ENCODE measurements around the gene NAT8L. TPM values are rescaled to one million over a fixed set of nuclear protein-coding genes. Genes with fewer than 3 reads are reported as not detected.
A peak's percentile ranks its signal among the peaks of the same experiment; 100 is the strongest.

The NAT8L gene
- total RNA-seq, 4 donors from 2014 or later, result under 0.01 to 0.45 (median 0.20) TPM

DNA sequence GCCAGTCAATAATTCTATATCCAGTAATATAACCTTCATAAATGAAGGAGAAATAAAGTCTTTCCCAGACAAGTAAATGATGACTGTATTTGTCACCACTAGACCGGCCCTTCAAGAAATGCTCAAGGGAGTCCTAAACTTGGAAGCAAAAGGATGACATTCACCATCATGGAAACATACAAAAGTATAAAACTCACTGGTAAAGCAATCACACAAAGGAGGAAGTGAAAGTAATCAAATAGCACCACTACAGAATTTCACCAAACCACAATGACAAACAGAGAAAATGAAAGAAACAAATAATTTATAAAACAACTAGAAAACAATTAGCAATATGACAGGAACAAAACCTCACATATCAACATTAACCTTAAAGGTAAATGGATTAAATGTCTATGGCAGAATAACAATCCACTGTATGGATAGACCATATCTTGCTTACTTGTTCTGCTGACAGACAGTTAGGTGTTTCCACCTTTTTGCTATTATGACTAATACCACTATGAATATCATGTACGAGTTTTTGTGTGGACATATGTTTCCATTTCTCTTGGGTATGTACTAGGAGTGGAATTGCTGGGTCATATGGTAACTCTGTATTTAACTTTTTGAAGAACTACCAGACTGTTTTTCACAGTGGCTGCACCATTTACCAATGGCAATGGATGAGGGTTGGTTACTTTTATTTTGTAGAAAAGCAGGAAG is 44.9 kb downstream of the NAT8L start:
- no peak overlapping the region for H3K4me3 ChIP-seq
- H3K27ac ChIP-seq (replicated peaks in 1 of 4), result no peak overlapping the region
- intact Hi-C loops (cut with DNase I), result no loop called here
- no peak for DNase-seq (ENCODE audit: extremely low spot score)
- no peaks in the 10 kb centered on the region for H3K27me3 ChIP-seq
- TF ChIP-seq, protein P1, sequence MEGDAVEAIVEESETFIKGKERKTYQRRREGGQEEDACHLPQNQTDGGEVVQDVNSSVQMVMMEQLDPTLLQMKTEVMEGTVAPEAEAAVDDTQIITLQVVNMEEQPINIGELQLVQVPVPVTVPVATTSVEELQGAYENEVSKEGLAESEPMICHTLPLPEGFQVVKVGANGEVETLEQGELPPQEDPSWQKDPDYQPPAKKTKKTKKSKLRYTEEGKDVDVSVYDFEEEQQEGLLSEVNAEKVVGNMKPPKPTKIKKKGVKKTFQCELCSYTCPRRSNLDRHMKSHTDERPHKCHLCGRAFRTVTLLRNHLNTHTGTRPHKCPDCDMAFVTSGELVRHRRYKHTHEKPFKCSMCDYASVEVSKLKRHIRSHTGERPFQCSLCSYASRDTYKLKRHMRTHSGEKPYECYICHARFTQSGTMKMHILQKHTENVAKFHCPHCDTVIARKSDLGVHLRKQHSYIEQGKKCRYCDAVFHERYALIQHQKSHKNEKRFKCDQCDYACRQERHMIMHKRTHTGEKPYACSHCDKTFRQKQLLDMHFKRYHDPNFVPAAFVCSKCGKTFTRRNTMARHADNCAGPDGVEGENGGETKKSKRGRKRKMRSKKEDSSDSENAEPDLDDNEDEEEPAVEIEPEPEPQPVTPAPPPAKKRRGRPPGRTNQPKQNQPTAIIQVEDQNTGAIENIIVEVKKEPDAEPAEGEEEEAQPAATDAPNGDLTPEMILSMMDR (IDR thresholded peaks at IDR 0.05), result no peak
- TF ChIP-seq POLR2AphosphoS5 (IDR thresholded peaks at IDR 0.05), result no peak
- TF ChIP-seq EP300 (IDR thresholded peaks at IDR 0.05), result no peak
- TF ChIP-seq POLR2A (IDR thresholded peaks at IDR 0.05; ENCODE audit: low read depth), result no peak
- H3K4me1 ChIP-seq, result no peaks in the 10 kb centered on the region
- 80% methylated on average over 2 of the region's 2 CpGs for WGBS
- peaks cover 0 to 33% (median 30%) of the 10 kb centered on the region in 4 donors for H3K9me3 ChIP-seq
- no peaks in the 10 kb centered on the region for H3K36me3 ChIP-seq

DNA sequence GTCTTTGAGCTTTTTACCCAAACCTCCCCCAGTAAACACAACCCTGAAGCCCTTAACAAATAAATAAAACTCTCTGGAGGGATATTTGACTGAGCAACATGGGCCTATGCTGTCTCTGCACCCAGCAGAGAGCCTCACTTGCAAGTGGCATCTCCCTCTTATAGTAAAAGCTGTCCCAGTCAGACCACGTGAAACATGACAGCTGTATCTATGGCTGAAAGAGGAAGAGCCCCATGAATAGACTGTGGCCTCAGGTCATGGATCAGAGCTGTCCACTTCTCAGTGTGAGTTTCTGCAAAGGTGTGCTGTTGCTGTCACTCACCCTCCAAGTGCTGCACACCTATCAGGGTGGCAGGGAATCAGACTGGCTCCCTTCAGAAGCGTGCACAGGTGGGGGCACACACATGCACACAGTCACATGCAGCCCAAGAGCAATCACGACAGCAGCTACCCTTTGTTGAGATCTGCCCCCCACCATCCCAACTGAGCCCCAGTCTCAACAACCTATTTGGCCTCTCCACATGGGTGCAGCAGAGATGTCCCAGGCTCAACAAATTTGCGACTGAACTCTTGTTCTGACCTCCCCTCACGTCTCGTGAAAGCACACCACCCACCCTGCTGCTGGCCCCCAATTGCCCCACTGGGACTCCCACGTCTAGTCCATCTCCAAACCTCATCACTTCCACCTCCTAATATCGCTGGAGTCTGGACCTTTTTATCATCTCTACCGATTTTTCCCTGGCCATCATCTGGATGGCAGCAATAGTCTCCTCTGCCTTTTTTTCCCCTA is 45.6 kb downstream of the NAT8L start:
- Histone ChIP-seq H3K4me1 (no peaks in the 10 kb centered on the region), H3K27me3 (no peaks in the 10 kb centered on the region), H3K27ac (replicated peaks in 1 of 4) (no peak overlapping the region), H3K36me3 (no peaks in the 10 kb centered on the region), H3K4me3 (no peak overlapping the region), H3K9me3 (peaks cover 0 to 33% (median 30%) of the 10 kb centered on the region in 4 donors)
- TF ChIP-seq, protein P1 (IDR thresholded peaks at IDR 0.05), result no peak
- TF ChIP-seq POLR2A (IDR thresholded peaks at IDR 0.05; ENCODE audit: low read depth) (no peak), POLR2AphosphoS5 (IDR thresholded peaks at IDR 0.05) (no peak), EP300 (IDR thresholded peaks at IDR 0.05) (no peak)
- intact Hi-C loops (cut with DNase I), result no loop called here
- peak; percentile 45 for DNase-seq (ENCODE audit: extremely low spot score)
- 81% methylated on average over 9 of the region's 9 CpGs for WGBS

DNA sequence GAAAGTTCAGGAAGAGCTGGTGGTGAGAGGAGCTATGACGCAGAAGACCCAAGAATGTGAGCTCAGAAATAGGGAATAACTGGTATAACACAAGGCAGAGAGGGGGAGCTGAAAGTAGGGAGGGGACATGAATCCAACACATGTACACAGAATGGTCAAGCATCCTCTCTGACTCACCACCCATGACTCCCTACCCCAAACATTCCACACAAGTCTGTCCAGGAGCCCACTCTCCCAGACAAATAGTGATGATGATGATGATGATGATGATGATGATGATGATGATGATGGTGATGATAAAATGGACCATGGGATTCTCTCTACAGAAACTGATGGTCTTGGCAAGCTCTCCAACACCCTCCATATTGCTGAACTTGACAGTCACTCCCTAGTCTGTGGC is 46.4 kb downstream of the NAT8L start:
- H3K9me3 ChIP-seq, result peaks cover 0 to 33% (median 30%) of the 10 kb centered on the region in 4 donors
- no peaks in the 10 kb centered on the region for H3K36me3 ChIP-seq
- no peaks in the 10 kb centered on the region for H3K4me1 ChIP-seq
- no peak overlapping the region for H3K27ac ChIP-seq (replicated peaks in 1 of 4)
- intact Hi-C loops (cut with DNase I), result no loop called here
- TF ChIP-seq EP300 (IDR thresholded peaks at IDR 0.05) (no peak), POLR2A (IDR thresholded peaks at IDR 0.05; ENCODE audit: low read depth) (no peak), POLR2AphosphoS5 (IDR thresholded peaks at IDR 0.05) (no peak)
- TF ChIP-seq, protein P1 (IDR thresholded peaks at IDR 0.05), result no peak
- H3K27me3 ChIP-seq, result no peaks in the 10 kb centered on the region
- WGBS, result 94% methylated on average over 1 of the region's 1 CpG
- H3K4me3 ChIP-seq, result no peak overlapping the region
- DNase-seq (ENCODE audit: extremely low spot score), result no peak

DNA sequence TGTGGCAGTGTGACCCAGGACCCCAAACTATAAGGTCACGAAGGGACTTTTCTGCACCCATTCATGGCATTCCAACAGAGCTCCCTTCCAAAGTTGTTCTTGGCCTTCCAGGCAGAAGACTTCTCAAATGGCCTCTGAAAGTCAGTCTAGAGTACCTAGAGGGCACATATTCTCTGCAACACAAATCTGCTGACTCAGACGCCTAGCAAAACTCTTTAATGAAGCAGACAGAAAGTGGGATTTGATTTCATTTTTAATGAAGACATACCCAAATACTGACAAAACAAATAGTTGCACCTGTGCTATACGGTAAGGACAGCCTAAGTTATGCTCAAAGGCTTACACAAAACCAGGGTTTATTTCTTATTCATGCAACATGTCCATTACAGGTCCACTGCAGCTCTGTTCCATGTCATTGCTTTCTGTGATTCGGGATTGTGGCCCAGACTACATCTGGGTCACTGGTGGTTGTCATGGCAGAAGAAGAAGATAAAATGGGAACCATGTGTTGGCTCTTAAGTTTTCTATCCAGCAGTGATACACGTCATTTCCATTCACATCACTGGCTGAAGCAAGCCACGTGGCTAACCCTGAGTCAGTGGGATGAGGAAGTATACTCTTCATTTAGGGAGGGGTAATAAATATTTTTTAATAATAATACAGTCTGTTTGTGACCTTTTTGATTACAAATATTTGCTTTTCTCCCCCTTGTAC is 57.7 kb downstream of the NAT8L start:
- Histone ChIP-seq H3K36me3 (no peaks in the 10 kb centered on the region), H3K9me3 (no peaks in the 10 kb centered on the region), H3K4me3 (no peak overlapping the region), H3K27me3 (no peaks in the 10 kb centered on the region), H3K27ac (replicated peaks in 1 of 4) (no peak overlapping the region), H3K4me1 (no peaks in the 10 kb centered on the region)
- DNase-seq (ENCODE audit: extremely low spot score), result no peak
- TF ChIP-seq POLR2AphosphoS5 (IDR thresholded peaks at IDR 0.05), result no peak
- no peak for TF ChIP-seq POLR2A (IDR thresholded peaks at IDR 0.05; ENCODE audit: low read depth)
- TF ChIP-seq EP300 (IDR thresholded peaks at IDR 0.05), result no peak
- TF ChIP-seq, protein P1 (IDR thresholded peaks at IDR 0.05), result no peak
- intact Hi-C loops (cut with DNase I), result no loop called here
- 83% methylated on average over 6 of the region's 6 CpGs for WGBS

Other genes starting within 250 kb of the NAT8L start
- gene LETM1, start 203.2 kb upstream of the NAT8L start, total RNA-seq, result 10 to 100 TPM; 23.7 to 34.7 (median 33.3) TPM
- 10 to 100 TPM; 31.8 to 44.2 (median 37.5) TPM for gene NSD2, start 187.9 kb upstream of the NAT8L start, total RNA-seq
- 10 to 100 TPM; 15.4 to 23.7 (median 18.7) TPM for gene NELFA, start 50.4 kb upstream of the NAT8L start, total RNA-seq
- gene HAUS3, start 182.8 kb downstream of the NAT8L start, total RNA-seq, result 10 to 100 TPM in 3 of 4 donors, 1 to 10 TPM in 1; 9.9 to 14.1 (median 11.3) TPM
- gene POLN, start 182.8 kb downstream of the NAT8L start, total RNA-seq, result 1 to 10 TPM; 1.2 to 3.3 (median 2.7) TPM
- gene MXD4, start 202.8 kb downstream of the NAT8L start, total RNA-seq, result 10 to 100 TPM; 38.8 to 86.4 (median 59.2) TPM

Measured in esophagus muscularis mucosa (tissue), 4 donors.